GM23338 (cell line): ENCODE measurements around the gene SH3BP2. TPM values are rescaled to one million over a fixed set of nuclear protein-coding genes. Genes with fewer than 3 reads are reported as not detected.

Experiments used
- ATAC-seq: fragments of 200-7000 bp; cut with Tn5 transposase; 3 replicates; pipeline ENCODE4 v1.9.1; 2020
- DNase-seq: peaks from one replicate; pipeline ENCODE4 v3.0.0-alpha.2; 2015; ENCODE audit warnings: low spot score
- H2AFZ ChIP-seq: fragments of 200-600 bp; sonication (generic); 2 replicates; pipeline ENCODE4 v1.8.0; 2016; ENCODE audit warnings: antibody characterized with exemption, mild to moderate bottlenecking, moderate library complexity
- H3F3A ChIP-seq: fragments of 200-600 bp; sonication (generic); replicated peaks from 2 replicates; pipeline ENCODE4 v1.8.0; 2017; ENCODE audit warnings: antibody characterized with exemption, mixed run types, low read depth
- H3K27ac ChIP-seq: fragments of 200-600 bp; sonication (generic); 2 replicates; pipeline ENCODE4 v1.6.1; 2016; ENCODE audit warnings: low read depth
- H3K27me3 ChIP-seq: fragments of 200-600 bp; sonication (generic); 2 replicates; pipeline ENCODE4 v1.8.0; 2016; ENCODE audit warnings: mild to moderate bottlenecking, mixed run types, moderate library complexity; ENCODE audit not compliant: insufficient read depth
- H3K36me3 ChIP-seq: fragments of 200-600 bp; sonication (generic); 2 replicates; pipeline ENCODE4 v1.8.0; 2016; ENCODE audit warnings: mild to moderate bottlenecking; ENCODE audit not compliant: insufficient read depth
- H3K4me1 ChIP-seq: fragments of 200-600 bp; sonication (generic); 2 replicates; pipeline ENCODE4 v1.8.0; 2016; ENCODE audit warnings: mild to moderate bottlenecking, moderate library complexity; ENCODE audit not compliant: insufficient read depth
- H3K4me2 ChIP-seq: fragments of 200-600 bp; sonication (generic); 2 replicates; pipeline ENCODE4 v1.7.1; 2017; ENCODE audit warnings: mixed run types
- H3K4me3 ChIP-seq: fragments of 200-600 bp; sonication (generic); 2 replicates; pipeline ENCODE4 v1.6.1; 2016; ENCODE audit warnings: mixed run types
- H3K79me2 ChIP-seq: fragments of 200-600 bp; sonication (generic); replicated peaks from 2 replicates; pipeline ENCODE4 v1.8.0; 2017; ENCODE audit warnings: mild to moderate bottlenecking; ENCODE audit not compliant: insufficient read depth
- H3K9me2 ChIP-seq: fragments of 200-600 bp; sonication (generic); 2 replicates; pipeline ENCODE4 v1.8.0; 2017; ENCODE audit not compliant: insufficient read depth
- H4K20me1 ChIP-seq: fragments of 200-600 bp; sonication (generic); replicated peaks from 2 replicates; pipeline ENCODE4 v1.8.0; 2017; ENCODE audit warnings: mild to moderate bottlenecking; ENCODE audit not compliant: insufficient read depth
- H3K27ac Mint-ChIP-seq: 2 replicates; pipeline ENCODE4 v1.8.0; 2020; ENCODE audit warnings: inconsistent platforms, mild to moderate bottlenecking, moderate library complexity, mixed read lengths
- H3K27me3 Mint-ChIP-seq: 3 replicates; pipeline ENCODE4 v1.8.0; 2022; ENCODE audit warnings: low read depth, mild to moderate bottlenecking, moderate library complexity, mixed read lengths, inconsistent platforms; ENCODE audit not compliant: insufficient read depth, poor library complexity
- H3K36me3 Mint-ChIP-seq: 3 replicates; pipeline ENCODE4 v1.8.0; 2021; ENCODE audit warnings: low read depth, mild to moderate bottlenecking, inconsistent platforms, moderate library complexity, mixed read lengths
- H3K4me1 Mint-ChIP-seq: 3 replicates; pipeline ENCODE4 v1.8.0; 2020; ENCODE audit warnings: mild to moderate bottlenecking, inconsistent platforms, mixed read lengths
- H3K4me3 Mint-ChIP-seq: 3 replicates; pipeline ENCODE4 v1.8.0; 2021; ENCODE audit warnings: moderate library complexity, mild to moderate bottlenecking, inconsistent platforms, mixed read lengths
- H3K9me3 Mint-ChIP-seq: 3 replicates; pipeline ENCODE4 v1.8.0; 2020; ENCODE audit warnings: moderate library complexity, mild to moderate bottlenecking, inconsistent platforms, mixed read lengths
- CREB1 ChIP-seq: fragments of 250-450 bp; sonication (Bioruptor Pico); IDR thresholded peaks from 2 replicates; pipeline ENCODE4 v1.5.0; 2020; ENCODE audit warnings: low read depth, mild to moderate bottlenecking, moderate library complexity
- CTCF ChIP-seq, 2 experiments: fragments of 200-600 bp in 1 of 2; sonication (generic) in 1 of 2; conservative IDR thresholded peaks; 2 replicates each; pipeline versions ENCODE4 v1.5.1 to v1.6.1; 2016 to 2017; ENCODE audit warnings: antibody characterized with exemption in 2 of 2, low read depth in 2 of 2, mild to moderate bottlenecking in 2 of 2, moderate library complexity in 1 of 2
- ETS1 ChIP-seq: IDR thresholded peaks from 2 replicates; pipeline ENCODE4 v1.6.1; 2016; ENCODE audit warnings: antibody characterized with exemption
- EZH2phosphoT487 ChIP-seq: fragments of 200-600 bp; sonication (generic); IDR thresholded peaks from one replicate; pipeline ENCODE4 v1.8.1; 2018; ENCODE audit warnings: antibody characterized with exemption; ENCODE audit not compliant: unreplicated experiment
- JUNB ChIP-seq: IDR thresholded peaks from one replicate; pipeline ENCODE4 v1.6.1; 2016; ENCODE audit warnings: antibody characterized with exemption; ENCODE audit not compliant: unreplicated experiment
- NANOG ChIP-seq: IDR thresholded peaks from 2 replicates; pipeline ENCODE4 v1.6.1; 2016; ENCODE audit warnings: antibody characterized with exemption, borderline replicate concordance
- POLR2AphosphoS5 ChIP-seq: IDR thresholded peaks from 2 replicates; pipeline ENCODE4 v1.6.1; 2016; ENCODE audit warnings: antibody characterized with exemption, low read depth
- STAT1 ChIP-seq: IDR thresholded peaks from one replicate; pipeline ENCODE4 v1.6.1; 2016; ENCODE audit warnings: antibody characterized with exemption; ENCODE audit not compliant: unreplicated experiment
- ZNF331 ChIP-seq: fragments of 250-450 bp; sonication (Bioruptor Pico); IDR thresholded peaks from 2 replicates; pipeline ENCODE4 v1.5.0; 2020; ENCODE audit warnings: low read depth, mild to moderate bottlenecking, moderate library complexity
- polyA plus RNA-seq: library from polyadenylated mRNA; unstranded; fragments of >200 nt; fragmentation: Nextera tagmentation; extraction: Ambion mirVana; gene quantifications from 2 replicates; pipeline ENCODE4 v1.2.1, GENCODE V29; 2016
- total RNA-seq: library from RNA; depleted of rRNA; stranded (reverse); fragments of >200 nt; shearing (Covaris generic); gene quantifications from 2 replicates; pipeline ENCODE4 v1.2.3, GENCODE V29; 2014
- TF ChIP-seq, protein P1 (sequence below): IDR thresholded peaks from one replicate; pipeline ENCODE4 v1.6.1; 2018; ENCODE audit warnings: antibody characterized with exemption; ENCODE audit not compliant: unreplicated experiment

SH3BP2 gene
- total and polyA plus RNA-seq, 2 experiments from 2014 or later = 15.2 to 43.9 TPM

DNA sequence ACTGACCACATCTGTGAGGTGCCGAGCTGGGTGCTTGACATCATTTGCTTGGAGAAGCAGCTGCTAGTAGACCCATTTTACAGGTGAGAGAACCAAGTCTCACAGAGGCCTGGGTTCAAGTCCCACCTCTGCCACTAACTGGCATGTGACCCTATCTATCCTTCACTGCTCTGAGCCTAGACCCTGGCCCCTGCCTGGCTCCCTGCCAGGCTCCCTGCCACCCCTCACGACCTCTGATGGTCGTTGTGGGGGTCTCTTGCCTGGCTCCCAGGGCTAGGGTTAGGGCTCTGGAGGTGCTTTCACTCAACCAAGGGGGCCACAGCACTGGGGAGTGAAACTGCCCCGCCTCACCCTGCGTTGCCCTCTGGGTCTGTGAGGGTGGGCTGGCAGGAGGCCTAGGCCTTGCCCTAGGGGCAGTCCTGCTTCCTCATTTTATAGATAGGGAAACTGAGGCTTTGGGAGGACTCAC lies 43.5 kb downstream of the SH3BP2 start (continued):
- TF ChIP-seq, protein P1, sequence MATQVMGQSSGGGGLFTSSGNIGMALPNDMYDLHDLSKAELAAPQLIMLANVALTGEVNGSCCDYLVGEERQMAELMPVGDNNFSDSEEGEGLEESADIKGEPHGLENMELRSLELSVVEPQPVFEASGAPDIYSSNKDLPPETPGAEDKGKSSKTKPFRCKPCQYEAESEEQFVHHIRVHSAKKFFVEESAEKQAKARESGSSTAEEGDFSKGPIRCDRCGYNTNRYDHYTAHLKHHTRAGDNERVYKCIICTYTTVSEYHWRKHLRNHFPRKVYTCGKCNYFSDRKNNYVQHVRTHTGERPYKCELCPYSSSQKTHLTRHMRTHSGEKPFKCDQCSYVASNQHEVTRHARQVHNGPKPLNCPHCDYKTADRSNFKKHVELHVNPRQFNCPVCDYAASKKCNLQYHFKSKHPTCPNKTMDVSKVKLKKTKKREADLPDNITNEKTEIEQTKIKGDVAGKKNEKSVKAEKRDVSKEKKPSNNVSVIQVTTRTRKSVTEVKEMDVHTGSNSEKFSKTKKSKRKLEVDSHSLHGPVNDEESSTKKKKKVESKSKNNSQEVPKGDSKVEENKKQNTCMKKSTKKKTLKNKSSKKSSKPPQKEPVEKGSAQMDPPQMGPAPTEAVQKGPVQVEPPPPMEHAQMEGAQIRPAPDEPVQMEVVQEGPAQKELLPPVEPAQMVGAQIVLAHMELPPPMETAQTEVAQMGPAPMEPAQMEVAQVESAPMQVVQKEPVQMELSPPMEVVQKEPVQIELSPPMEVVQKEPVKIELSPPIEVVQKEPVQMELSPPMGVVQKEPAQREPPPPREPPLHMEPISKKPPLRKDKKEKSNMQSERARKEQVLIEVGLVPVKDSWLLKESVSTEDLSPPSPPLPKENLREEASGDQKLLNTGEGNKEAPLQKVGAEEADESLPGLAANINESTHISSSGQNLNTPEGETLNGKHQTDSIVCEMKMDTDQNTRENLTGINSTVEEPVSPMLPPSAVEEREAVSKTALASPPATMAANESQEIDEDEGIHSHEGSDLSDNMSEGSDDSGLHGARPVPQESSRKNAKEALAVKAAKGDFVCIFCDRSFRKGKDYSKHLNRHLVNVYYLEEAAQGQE = no peak
- TF ChIP-seq NANOG (no peak), ZNF331 (CRISPR knock-in tag) (no peak), JUNB (no peak), EZH2phosphoT487 (no peak), CTCF (conservative IDR thresholded peaks at IDR 0.05; ENCODE audit: low read depth in 2 of 2) (no peak), ETS1 (no peak), POLR2AphosphoS5 (no peak), STAT1 (no peak), CREB1 (CRISPR knock-in tag) (no peak)

GRCh38 chr4:2837110-2837903 lies 44.4 kb downstream of the SH3BP2 start:
- Histone ChIP-seq H3K4me1 (peaks cover 20% of the 10 kb centered on the region), H2AFZ (no peak overlapping the region), H3K4me3 (no peak overlapping the region), H3K79me2 (no peaks in the 10 kb centered on the region), H3K4me2 (peak overlapping the region; percentile 27), H3K9me2 (no peaks in the 10 kb centered on the region), H4K20me1 (no peaks in the 10 kb centered on the region), H3K27ac (peak overlapping the region; percentile 81; the same call in 1 of the 2 replicates), H3F3A (0 out of 2 replicates have a peak, but pooled peaks cover 10% of the 10 kb centered on the region), H3K27me3 (no peaks in the 10 kb centered on the region), H3K36me3 (no peaks in the 10 kb centered on the region)
- TF ChIP-seq CTCF (conservative IDR thresholded peaks at IDR 0.05; ENCODE audit: low read depth in 2 of 2) (0 out of 4 replicates have a peak, but pooled peaks of 1 of the 2 experiments have one; percentile 5), STAT1 (no peak)
- 0 out of 2 replicates have a peak overlapping the region, but pooled peaks have one; percentile 40 for H3K27ac Mint-ChIP-seq
- H3K4me3 Mint-ChIP-seq = no peak overlapping the region
- H3K9me3 Mint-ChIP-seq = peaks cover 4% of the 10 kb centered on the region; the same call in 1 of the 3 replicates
- H3K36me3 Mint-ChIP-seq = peaks cover 24% of the 10 kb centered on the region; the same call in 2 of the 3 replicates
- H3K27me3 Mint-ChIP-seq = peaks cover 4% of the 10 kb centered on the region
- H3K4me1 Mint-ChIP-seq = peaks cover 15% of the 10 kb centered on the region
- ATAC-seq = peak; percentile 70
- DNase-seq = peak; percentile 29
